GM23338 (cell line): Measurements from ENCODE around the gene SLC27A4. TPM values are rescaled to one million over a fixed set of nuclear protein-coding genes. Genes with fewer than 3 reads are reported as not detected.

ENCODE experiments used
- ATAC-seq: fragments of 200-7000 bp; cut with Tn5 transposase; 3 replicates; pipeline ENCODE4 v1.9.1; 2020
- DNase-seq: peaks from one replicate; pipeline ENCODE4 v3.0.0-alpha.2; 2015; ENCODE audit warnings: low spot score
- H2AFZ ChIP-seq: fragments of 200-600 bp; sonication (generic); 2 replicates; pipeline ENCODE4 v1.8.0; 2016; ENCODE audit warnings: antibody characterized with exemption, mild to moderate bottlenecking, moderate library complexity
- H3F3A ChIP-seq: fragments of 200-600 bp; sonication (generic); replicated peaks from 2 replicates; pipeline ENCODE4 v1.8.0; 2017; ENCODE audit warnings: antibody characterized with exemption, mixed run types, low read depth
- H3K27ac ChIP-seq: fragments of 200-600 bp; sonication (generic); 2 replicates; pipeline ENCODE4 v1.6.1; 2016; ENCODE audit warnings: low read depth
- H3K27me3 ChIP-seq: fragments of 200-600 bp; sonication (generic); 2 replicates; pipeline ENCODE4 v1.8.0; 2016; ENCODE audit warnings: mild to moderate bottlenecking, mixed run types, moderate library complexity; ENCODE audit not compliant: insufficient read depth
- H3K36me3 ChIP-seq: fragments of 200-600 bp; sonication (generic); 2 replicates; pipeline ENCODE4 v1.8.0; 2016; ENCODE audit warnings: mild to moderate bottlenecking; ENCODE audit not compliant: insufficient read depth
- H3K4me1 ChIP-seq: fragments of 200-600 bp; sonication (generic); 2 replicates; pipeline ENCODE4 v1.8.0; 2016; ENCODE audit warnings: mild to moderate bottlenecking, moderate library complexity; ENCODE audit not compliant: insufficient read depth
- H3K4me2 ChIP-seq: fragments of 200-600 bp; sonication (generic); 2 replicates; pipeline ENCODE4 v1.7.1; 2017; ENCODE audit warnings: mixed run types
- H3K4me3 ChIP-seq: fragments of 200-600 bp; sonication (generic); 2 replicates; pipeline ENCODE4 v1.6.1; 2016; ENCODE audit warnings: mixed run types
- H3K79me2 ChIP-seq: fragments of 200-600 bp; sonication (generic); replicated peaks from 2 replicates; pipeline ENCODE4 v1.8.0; 2017; ENCODE audit warnings: mild to moderate bottlenecking; ENCODE audit not compliant: insufficient read depth
- H3K9me2 ChIP-seq: fragments of 200-600 bp; sonication (generic); 2 replicates; pipeline ENCODE4 v1.8.0; 2017; ENCODE audit not compliant: insufficient read depth
- H4K20me1 ChIP-seq: fragments of 200-600 bp; sonication (generic); replicated peaks from 2 replicates; pipeline ENCODE4 v1.8.0; 2017; ENCODE audit warnings: mild to moderate bottlenecking; ENCODE audit not compliant: insufficient read depth
- H3K27ac Mint-ChIP-seq: 2 replicates; pipeline ENCODE4 v1.8.0; 2020; ENCODE audit warnings: inconsistent platforms, mild to moderate bottlenecking, moderate library complexity, mixed read lengths
- H3K27me3 Mint-ChIP-seq: 3 replicates; pipeline ENCODE4 v1.8.0; 2022; ENCODE audit warnings: low read depth, mild to moderate bottlenecking, moderate library complexity, mixed read lengths, inconsistent platforms; ENCODE audit not compliant: insufficient read depth, poor library complexity
- H3K36me3 Mint-ChIP-seq: 3 replicates; pipeline ENCODE4 v1.8.0; 2021; ENCODE audit warnings: low read depth, mild to moderate bottlenecking, inconsistent platforms, moderate library complexity, mixed read lengths
- H3K4me1 Mint-ChIP-seq: 3 replicates; pipeline ENCODE4 v1.8.0; 2020; ENCODE audit warnings: mild to moderate bottlenecking, inconsistent platforms, mixed read lengths
- H3K4me3 Mint-ChIP-seq: 3 replicates; pipeline ENCODE4 v1.8.0; 2021; ENCODE audit warnings: moderate library complexity, mild to moderate bottlenecking, inconsistent platforms, mixed read lengths
- H3K9me3 Mint-ChIP-seq: 3 replicates; pipeline ENCODE4 v1.8.0; 2020; ENCODE audit warnings: moderate library complexity, mild to moderate bottlenecking, inconsistent platforms, mixed read lengths
- CREB1 ChIP-seq: fragments of 250-450 bp; sonication (Bioruptor Pico); IDR thresholded peaks from 2 replicates; pipeline ENCODE4 v1.5.0; 2020; ENCODE audit warnings: low read depth, mild to moderate bottlenecking, moderate library complexity
- EZH2 ChIP-seq: fragments of 200-600 bp; sonication (generic); IDR thresholded peaks from one replicate; pipeline ENCODE4 v1.8.0; 2017; ENCODE audit warnings: antibody characterized with exemption, mild to moderate bottlenecking, low read depth; ENCODE audit not compliant: unreplicated experiment
- EZH2phosphoT487 ChIP-seq: fragments of 200-600 bp; sonication (generic); IDR thresholded peaks from one replicate; pipeline ENCODE4 v1.8.1; 2018; ENCODE audit warnings: antibody characterized with exemption; ENCODE audit not compliant: unreplicated experiment
- JUNB ChIP-seq: IDR thresholded peaks from one replicate; pipeline ENCODE4 v1.6.1; 2016; ENCODE audit warnings: antibody characterized with exemption; ENCODE audit not compliant: unreplicated experiment
- NANOG ChIP-seq: IDR thresholded peaks from 2 replicates; pipeline ENCODE4 v1.6.1; 2016; ENCODE audit warnings: antibody characterized with exemption, borderline replicate concordance
- POLR2AphosphoS5 ChIP-seq: IDR thresholded peaks from 2 replicates; pipeline ENCODE4 v1.6.1; 2016; ENCODE audit warnings: antibody characterized with exemption, low read depth
- STAT1 ChIP-seq: IDR thresholded peaks from one replicate; pipeline ENCODE4 v1.6.1; 2016; ENCODE audit warnings: antibody characterized with exemption; ENCODE audit not compliant: unreplicated experiment
- ZNF331 ChIP-seq: fragments of 250-450 bp; sonication (Bioruptor Pico); IDR thresholded peaks from 2 replicates; pipeline ENCODE4 v1.5.0; 2020; ENCODE audit warnings: low read depth, mild to moderate bottlenecking, moderate library complexity
- polyA plus RNA-seq: library from polyadenylated mRNA; unstranded; fragments of >200 nt; fragmentation: Nextera tagmentation; extraction: Ambion mirVana; gene quantifications from 2 replicates; pipeline ENCODE4 v1.2.1, GENCODE V29; 2016
- total RNA-seq: library from RNA; depleted of rRNA; stranded (reverse); fragments of >200 nt; shearing (Covaris generic); gene quantifications from 2 replicates; pipeline ENCODE4 v1.2.3, GENCODE V29; 2014
- TF ChIP-seq, protein P1 (sequence below), 2 experiments: fragments of 200-600 bp in 1 of 2; sonication (generic) in 1 of 2; conservative IDR thresholded peaks; 2 replicates each; pipeline versions ENCODE4 v1.5.1 to v1.6.1; 2016 to 2017; ENCODE audit warnings: antibody characterized with exemption in 2 of 2, low read depth in 2 of 2, mild to moderate bottlenecking in 2 of 2, moderate library complexity in 1 of 2
- TF ChIP-seq, protein P2 (sequence below): fragments of 250-450 bp; sonication (Bioruptor Pico); IDR thresholded peaks from 2 replicates; pipeline ENCODE4 v1.5.0; 2020; ENCODE audit warnings: mild to moderate bottlenecking, moderate library complexity
- TF ChIP-seq, protein P3 (sequence below): IDR thresholded peaks from 2 replicates; pipeline ENCODE4 v1.6.1; 2016; ENCODE audit warnings: antibody characterized with exemption

Gene SLC27A4
- total and polyA plus RNA-seq, 2 experiments from 2014 or later = 7.9 to 25.3 TPM

DNA sequence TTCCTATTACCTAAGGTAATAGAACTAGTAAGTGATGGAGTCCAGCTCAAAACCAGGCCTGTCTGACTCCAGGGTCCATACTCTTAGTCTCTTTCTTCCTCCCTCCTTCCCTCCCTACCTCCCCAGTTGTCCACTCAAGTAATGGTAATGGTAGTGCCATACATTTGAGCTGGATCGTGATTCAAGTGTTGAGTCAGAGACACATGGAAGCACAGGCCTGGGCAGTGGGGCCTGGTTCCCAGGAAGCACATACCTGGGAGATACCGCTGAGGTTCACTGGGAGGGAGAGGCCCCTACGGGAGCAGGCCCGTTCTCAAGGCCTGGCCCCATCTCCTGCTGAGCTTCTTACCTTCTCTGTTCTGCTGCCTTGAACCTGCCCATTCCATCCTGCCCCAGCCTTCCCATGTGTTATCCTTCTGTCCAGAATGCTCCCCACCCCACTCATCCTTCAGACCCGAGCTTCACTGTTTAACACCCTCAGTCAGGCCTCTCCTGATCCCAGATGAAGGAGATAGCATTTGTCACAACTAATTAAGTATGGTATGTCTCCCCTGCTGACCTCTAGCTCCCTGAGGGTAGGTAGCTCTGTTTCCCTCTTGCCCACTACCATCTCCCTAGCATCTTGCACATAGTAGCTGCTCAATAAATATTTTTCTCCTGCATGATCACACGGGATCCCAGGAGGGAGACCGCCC lies 44.6 kb downstream of the SLC27A4 start:
- peaks cover 90% of the 10 kb centered on the region for H3K27me3 Mint-ChIP-seq
- peak overlapping the region; percentile 77 for H3K4me2 ChIP-seq

More for the DNA sequence above, 44.6 kb downstream of the SLC27A4 start:
- Histone ChIP-seq H3K9me2 (no peaks in the 10 kb centered on the region), H3K4me1 (peaks cover 63% of the 10 kb centered on the region), H3F3A (peaks cover 23% of the 10 kb centered on the region), H3K36me3 (peaks cover 10% of the 10 kb centered on the region; the same call in 1 of the 2 replicates), H3K27me3 (peaks cover 91% of the 10 kb centered on the region), H3K79me2 (peaks cover 13% of the 10 kb centered on the region; the same call in 1 of the 2 replicates), H4K20me1 (peaks cover 37% of the 10 kb centered on the region), H3K27ac (no peak overlapping the region), H2AFZ (no peak overlapping the region), H3K4me3 (peak overlapping the region; percentile 31; the same call in 1 of the 2 replicates)
- ATAC-seq (peak; percentile 1; the same call in 2 of the 3 replicates), DNase-seq (no peak)
- peaks cover 72% of the 10 kb centered on the region for H3K4me1 Mint-ChIP-seq
- H3K27ac Mint-ChIP-seq = no peak overlapping the region
- H3K4me3 Mint-ChIP-seq = peak overlapping the region; percentile 15; the same call in 1 of the 3 replicates
- H3K36me3 Mint-ChIP-seq = peaks cover 50% of the 10 kb centered on the region
- H3K9me3 Mint-ChIP-seq = no peaks in the 10 kb centered on the region
- TF ChIP-seq, protein P1, sequence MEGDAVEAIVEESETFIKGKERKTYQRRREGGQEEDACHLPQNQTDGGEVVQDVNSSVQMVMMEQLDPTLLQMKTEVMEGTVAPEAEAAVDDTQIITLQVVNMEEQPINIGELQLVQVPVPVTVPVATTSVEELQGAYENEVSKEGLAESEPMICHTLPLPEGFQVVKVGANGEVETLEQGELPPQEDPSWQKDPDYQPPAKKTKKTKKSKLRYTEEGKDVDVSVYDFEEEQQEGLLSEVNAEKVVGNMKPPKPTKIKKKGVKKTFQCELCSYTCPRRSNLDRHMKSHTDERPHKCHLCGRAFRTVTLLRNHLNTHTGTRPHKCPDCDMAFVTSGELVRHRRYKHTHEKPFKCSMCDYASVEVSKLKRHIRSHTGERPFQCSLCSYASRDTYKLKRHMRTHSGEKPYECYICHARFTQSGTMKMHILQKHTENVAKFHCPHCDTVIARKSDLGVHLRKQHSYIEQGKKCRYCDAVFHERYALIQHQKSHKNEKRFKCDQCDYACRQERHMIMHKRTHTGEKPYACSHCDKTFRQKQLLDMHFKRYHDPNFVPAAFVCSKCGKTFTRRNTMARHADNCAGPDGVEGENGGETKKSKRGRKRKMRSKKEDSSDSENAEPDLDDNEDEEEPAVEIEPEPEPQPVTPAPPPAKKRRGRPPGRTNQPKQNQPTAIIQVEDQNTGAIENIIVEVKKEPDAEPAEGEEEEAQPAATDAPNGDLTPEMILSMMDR (conservative IDR thresholded peaks at IDR 0.05; ENCODE audit: low read depth in 2 of 2) = no peak
- no peak for TF ChIP-seq CREB1 (CRISPR knock-in tag)
- no peak for TF ChIP-seq NANOG
- TF ChIP-seq EZH2 = no peak
- TF ChIP-seq, protein P2, sequence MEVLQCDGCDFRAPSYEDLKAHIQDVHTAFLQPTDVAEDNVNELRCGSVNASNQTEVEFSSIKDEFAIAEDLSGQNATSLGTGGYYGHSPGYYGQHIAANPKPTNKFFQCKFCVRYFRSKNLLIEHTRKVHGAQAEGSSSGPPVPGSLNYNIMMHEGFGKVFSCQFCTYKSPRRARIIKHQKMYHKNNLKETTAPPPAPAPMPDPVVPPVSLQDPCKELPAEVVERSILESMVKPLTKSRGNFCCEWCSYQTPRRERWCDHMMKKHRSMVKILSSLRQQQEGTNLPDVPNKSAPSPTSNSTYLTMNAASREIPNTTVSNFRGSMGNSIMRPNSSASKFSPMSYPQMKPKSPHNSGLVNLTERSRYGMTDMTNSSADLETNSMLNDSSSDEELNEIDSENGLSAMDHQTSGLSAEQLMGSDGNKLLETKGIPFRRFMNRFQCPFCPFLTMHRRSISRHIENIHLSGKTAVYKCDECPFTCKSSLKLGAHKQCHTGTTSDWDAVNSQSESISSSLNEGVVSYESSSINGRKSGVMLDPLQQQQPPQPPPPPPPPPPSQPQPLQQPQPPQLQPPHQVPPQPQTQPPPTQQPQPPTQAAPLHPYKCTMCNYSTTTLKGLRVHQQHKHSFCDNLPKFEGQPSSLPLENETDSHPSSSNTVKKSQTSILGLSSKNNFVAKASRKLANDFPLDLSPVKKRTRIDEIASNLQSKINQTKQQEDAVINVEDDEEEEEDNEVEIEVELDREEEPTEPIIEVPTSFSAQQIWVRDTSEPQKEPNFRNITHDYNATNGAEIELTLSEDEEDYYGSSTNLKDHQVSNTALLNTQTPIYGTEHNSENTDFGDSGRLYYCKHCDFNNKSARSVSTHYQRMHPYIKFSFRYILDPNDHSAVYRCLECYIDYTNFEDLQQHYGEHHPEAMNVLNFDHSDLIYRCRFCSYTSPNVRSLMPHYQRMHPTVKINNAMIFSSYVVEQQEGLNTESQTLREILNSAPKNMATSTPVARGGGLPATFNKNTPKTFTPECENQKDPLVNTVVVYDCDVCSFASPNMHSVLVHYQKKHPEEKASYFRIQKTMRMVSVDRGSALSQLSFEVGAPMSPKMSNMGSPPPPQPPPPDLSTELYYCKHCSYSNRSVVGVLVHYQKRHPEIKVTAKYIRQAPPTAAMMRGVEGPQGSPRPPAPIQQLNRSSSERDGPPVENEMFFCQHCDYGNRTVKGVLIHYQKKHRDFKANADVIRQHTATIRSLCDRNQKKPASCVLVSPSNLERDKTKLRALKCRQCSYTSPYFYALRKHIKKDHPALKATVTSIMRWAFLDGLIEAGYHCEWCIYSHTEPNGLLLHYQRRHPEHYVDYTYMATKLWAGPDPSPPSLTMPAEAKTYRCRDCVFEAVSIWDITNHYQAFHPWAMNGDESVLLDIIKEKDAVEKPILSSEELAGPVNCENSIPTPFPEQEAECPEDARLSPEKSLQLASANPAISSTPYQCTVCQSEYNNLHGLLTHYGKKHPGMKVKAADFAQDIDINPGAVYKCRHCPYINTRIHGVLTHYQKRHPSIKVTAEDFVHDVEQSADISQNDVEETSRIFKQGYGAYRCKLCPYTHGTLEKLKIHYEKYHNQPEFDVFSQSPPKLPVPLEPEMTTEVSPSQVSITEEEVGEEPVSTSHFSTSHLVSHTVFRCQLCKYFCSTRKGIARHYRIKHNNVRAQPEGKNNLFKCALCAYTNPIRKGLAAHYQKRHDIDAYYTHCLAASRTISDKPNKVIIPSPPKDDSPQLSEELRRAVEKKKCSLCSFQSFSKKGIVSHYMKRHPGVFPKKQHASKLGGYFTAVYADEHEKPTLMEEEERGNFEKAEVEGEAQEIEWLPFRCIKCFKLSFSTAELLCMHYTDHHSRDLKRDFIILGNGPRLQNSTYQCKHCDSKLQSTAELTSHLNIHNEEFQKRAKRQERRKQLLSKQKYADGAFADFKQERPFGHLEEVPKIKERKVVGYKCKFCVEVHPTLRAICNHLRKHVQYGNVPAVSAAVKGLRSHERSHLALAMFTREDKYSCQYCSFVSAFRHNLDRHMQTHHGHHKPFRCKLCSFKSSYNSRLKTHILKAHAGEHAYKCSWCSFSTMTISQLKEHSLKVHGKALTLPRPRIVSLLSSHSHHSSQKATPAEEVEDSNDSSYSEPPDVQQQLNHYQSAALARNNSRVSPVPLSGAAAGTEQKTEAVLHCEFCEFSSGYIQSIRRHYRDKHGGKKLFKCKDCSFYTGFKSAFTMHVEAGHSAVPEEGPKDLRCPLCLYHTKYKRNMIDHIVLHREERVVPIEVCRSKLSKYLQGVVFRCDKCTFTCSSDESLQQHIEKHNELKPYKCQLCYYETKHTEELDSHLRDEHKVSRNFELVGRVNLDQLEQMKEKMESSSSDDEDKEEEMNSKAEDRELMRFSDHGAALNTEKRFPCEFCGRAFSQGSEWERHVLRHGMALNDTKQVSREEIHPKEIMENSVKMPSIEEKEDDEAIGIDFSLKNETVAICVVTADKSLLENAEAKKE (CRISPR knock-in tag) = no peak
- no peak for TF ChIP-seq JUNB
- TF ChIP-seq EZH2phosphoT487 = no peak
- no peak for TF ChIP-seq POLR2AphosphoS5
- TF ChIP-seq, protein P3, sequence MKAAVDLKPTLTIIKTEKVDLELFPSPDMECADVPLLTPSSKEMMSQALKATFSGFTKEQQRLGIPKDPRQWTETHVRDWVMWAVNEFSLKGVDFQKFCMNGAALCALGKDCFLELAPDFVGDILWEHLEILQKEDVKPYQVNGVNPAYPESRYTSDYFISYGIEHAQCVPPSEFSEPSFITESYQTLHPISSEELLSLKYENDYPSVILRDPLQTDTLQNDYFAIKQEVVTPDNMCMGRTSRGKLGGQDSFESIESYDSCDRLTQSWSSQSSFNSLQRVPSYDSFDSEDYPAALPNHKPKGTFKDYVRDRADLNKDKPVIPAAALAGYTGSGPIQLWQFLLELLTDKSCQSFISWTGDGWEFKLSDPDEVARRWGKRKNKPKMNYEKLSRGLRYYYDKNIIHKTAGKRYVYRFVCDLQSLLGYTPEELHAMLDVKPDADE = no peak
- TF ChIP-seq ZNF331 (CRISPR knock-in tag) = no peak
- no peak for TF ChIP-seq STAT1
